Fibroblast of pulmonary artery (primary cell): ENCODE data around the gene ZNF511.
A peak's percentile ranks its signal among the peaks of the same experiment; 100 is the strongest.

Experiments used
- DNase-seq: peaks from one replicate; pipeline ENCODE4 v3.0.0-alpha.2; 2010; ENCODE audit warnings: low read depth
- H3K4me3 ChIP-seq: replicated peaks from 2 replicates; pipeline ENCODE4 v1.5.1; 2011; ENCODE audit warnings: low read depth, mild to moderate bottlenecking, control low read depth, low read length, moderate library complexity
- TF ChIP-seq, protein P1 (sequence below): IDR thresholded peaks from 2 replicates; pipeline ENCODE4 v1.5.1; 2011; ENCODE audit warnings: mild to moderate bottlenecking, control low read depth, low read length, inconsistent platforms; ENCODE audit errors: missing control alignments

Gene ZNF511

DNA sequence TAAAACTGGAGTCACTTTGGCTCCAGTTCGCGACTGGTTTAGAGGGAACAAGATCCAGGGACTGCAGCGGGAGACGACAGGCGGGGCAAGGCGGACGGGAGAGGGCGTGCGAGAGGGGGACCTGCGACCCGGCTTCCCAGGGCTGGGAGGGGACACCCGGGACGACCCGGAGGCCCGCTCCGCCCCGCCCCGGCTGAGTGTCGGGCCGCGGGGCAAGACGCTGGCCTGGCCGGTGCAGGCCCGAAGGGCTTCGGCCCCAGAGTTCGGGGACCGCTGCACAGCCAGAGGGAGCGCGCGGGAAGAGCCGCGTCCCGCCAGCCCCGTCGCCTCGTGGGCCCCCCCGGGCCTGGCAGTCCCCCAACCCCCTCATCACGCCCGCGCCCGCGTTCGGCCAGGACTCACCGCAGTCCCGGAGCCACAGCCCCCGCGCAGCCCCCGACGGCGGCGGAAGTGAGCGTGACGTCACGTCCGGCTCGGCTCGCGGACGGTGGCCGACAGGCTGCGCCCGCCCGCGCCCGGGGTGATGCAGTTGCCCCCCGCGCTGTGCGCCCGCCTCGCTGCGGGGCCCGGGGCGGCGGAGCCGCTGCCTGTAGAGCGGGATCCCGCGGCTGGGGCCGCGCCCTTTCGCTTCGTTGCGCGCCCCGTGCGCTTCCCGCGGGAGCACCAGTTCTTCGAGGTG is at the start of gene ZNF511, which contains the start of gene TUBGCP2:
ZNF511 (plus strand) TSS at position 494 of the 679 bp plus-strand sequence; CDS start at position 524, 30 bp downstream.
TUBGCP2 (minus strand) TSS at position 452 of the 679 bp plus-strand sequence. CDS start 5,931 bp downstream, outside the sequence.
- TF ChIP-seq, protein P1, sequence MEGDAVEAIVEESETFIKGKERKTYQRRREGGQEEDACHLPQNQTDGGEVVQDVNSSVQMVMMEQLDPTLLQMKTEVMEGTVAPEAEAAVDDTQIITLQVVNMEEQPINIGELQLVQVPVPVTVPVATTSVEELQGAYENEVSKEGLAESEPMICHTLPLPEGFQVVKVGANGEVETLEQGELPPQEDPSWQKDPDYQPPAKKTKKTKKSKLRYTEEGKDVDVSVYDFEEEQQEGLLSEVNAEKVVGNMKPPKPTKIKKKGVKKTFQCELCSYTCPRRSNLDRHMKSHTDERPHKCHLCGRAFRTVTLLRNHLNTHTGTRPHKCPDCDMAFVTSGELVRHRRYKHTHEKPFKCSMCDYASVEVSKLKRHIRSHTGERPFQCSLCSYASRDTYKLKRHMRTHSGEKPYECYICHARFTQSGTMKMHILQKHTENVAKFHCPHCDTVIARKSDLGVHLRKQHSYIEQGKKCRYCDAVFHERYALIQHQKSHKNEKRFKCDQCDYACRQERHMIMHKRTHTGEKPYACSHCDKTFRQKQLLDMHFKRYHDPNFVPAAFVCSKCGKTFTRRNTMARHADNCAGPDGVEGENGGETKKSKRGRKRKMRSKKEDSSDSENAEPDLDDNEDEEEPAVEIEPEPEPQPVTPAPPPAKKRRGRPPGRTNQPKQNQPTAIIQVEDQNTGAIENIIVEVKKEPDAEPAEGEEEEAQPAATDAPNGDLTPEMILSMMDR: no peak

GRCh38 chr10:133259602-133259989 is 49.1 kb upstream of the ZNF511 start:
- TF ChIP-seq, protein P1: no peak
- no peak for DNase-seq
- no peak overlapping the region for H3K4me3 ChIP-seq

More for the DNA sequence above, at the start of gene ZNF511, which contains the start of gene TUBGCP2:
- peak within 1 kb of the TSS; percentile 92 for H3K4me3 ChIP-seq
- peak; percentile 86 for DNase-seq

DNA sequence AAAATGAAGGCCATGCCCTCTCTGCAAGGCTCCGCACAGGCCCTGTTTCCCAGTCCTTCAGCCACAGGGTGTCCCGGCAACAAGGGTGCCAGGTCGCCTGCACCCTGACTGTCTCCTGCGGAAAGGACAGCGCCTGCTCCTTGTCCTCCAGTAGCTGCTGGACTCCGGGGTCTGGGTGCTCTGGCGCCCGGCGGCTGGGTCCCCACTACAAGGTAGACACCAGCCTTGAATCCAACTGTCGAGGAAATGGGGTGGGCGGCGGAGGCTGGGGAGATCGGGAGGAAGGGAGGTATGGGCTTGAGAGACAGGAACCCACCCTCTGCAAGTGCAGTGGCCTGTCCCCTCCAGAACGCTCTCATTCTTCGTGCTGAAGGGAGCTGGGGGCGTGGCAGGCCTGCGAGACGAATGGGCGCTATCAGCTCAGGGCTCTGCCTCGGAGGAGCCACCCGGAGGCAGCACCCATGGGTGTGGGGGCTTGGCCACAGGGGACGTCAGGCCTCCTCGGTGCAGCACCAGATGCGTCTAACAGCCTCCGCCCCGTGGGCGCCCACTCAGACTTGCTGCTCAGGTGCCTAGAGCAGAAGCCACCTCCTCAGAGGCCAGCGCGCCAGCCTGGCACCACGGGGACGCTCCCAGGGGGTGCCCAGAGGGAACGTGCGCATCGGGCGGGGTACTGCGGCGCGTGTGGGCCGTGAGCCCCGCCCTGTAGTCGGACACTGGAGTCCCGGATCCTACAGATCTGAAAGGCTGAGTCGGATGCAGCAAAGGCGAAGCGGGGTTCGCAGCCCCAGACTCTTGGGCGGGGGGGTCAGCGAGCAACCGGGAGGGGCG is 47.6 kb upstream of the ZNF511 start:
- DNase-seq: no peak
- TF ChIP-seq, protein P1: no peak
- peak overlapping the region; percentile 41 for H3K4me3 ChIP-seq

DNA sequence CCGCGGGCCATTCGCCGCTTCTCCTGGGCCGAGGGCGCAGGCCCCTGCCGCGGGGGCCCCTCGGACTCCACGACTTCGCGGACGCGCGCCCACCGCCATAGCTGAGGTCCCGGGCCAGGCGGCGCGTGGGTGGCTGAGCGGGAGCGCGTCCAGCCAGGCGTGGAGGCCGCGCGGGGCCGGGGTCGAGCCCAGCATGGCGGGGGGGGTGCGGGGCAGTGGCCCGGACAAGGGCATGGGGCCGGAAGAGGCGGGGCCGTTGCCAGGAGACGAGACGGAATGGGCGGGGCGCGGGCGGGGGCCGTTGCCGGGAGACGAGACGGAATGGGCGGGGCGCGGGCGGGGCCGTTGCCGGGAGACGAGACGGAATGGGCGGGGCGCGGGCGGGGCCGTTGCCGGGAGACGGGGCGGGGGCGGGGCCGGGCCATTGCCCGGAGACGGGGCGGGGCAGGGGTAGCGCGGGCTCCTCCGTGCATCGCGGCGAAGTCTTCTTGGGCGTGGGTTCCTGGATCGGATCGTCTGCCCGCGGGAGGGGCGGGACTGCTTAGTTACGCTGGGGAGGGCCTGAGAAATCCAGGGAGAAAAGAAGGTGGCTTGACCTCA is 46.9 kb upstream of the ZNF511 start:
- TF ChIP-seq, protein P1: no peak
- H3K4me3 ChIP-seq: peak overlapping the region; percentile 41
- peak; percentile 53 for DNase-seq

GRCh38 chr10:133262696-133263095 is 46.0 kb upstream of the ZNF511 start:
- TF ChIP-seq, protein P1: no peak
- DNase-seq: no peak
- no peak overlapping the region for H3K4me3 ChIP-seq

- H3K4me3 ChIP-seq: no peak overlapping the region
- DNase-seq: no peak
- TF ChIP-seq, protein P1: no peak
Observed at GRCh38 chr10:133263674-133264073, 45.0 kb upstream of the ZNF511 start.
